ENCODE results near the gene TFAM. TPM values are rescaled to one million over a fixed set of nuclear protein-coding genes. Genes with fewer than 3 reads are reported as not detected.

The TFAM gene
- total RNA-seq, 1 experiment from 2014 or later, result 62.3 TPM

DNA sequence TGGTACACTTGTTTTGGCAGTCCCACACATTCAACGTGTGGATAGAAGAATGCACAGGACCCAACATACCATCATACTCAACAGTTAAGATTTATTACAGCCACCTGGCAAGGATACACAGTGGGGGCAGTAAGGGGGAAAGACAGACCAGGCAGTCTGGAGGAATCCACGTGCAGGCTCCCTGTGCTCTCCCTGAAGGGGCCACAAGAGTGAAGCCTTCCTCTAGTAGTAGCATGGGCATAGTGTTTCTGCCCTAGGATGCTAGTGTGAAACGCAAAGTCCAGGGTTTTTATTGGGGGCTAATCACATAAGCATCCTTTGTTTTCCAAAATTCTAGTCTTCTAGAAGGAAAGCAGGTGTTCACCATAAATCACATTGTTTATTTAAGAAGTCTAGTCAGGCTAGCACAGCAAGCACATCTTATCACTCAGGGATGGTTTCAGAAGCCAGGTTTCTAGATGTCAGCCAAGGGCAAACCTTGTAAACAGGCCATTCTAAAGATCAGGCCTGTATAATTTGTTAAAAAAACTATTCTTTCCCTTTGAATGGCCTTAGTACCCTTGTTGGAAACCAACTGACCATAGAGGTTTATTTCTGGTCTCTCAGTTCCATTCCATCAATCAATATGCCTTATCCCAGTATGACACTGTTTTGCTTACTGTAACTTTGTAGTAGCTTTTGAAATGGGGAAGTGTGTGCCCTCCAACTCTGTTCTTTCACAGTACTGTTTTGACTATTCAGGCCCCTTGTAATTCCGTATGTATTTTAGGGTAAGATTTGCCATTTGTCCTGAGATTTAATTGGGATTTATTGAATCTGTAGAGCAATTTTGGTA, 12.4 kb upstream of the TFAM start:
- Mint-ChIP-seq H3K27me3 (ENCODE audit: insufficient read depth, unreplicated experiment) (no peaks in the 10 kb centered on the region), H3K9me3 (ENCODE audit: unreplicated experiment) (no peaks in the 10 kb centered on the region), H3K36me3 (ENCODE audit: insufficient read depth, unreplicated experiment) (no peaks in the 10 kb centered on the region), H3K4me3 (ENCODE audit: unreplicated experiment) (no peak overlapping the region), H3K27ac (ENCODE audit: low read depth, unreplicated experiment) (no peak overlapping the region), H3K4me1 (ENCODE audit: insufficient read depth, unreplicated experiment) (peaks cover 6% of the 10 kb centered on the region)
- CTCF ChIA-PET, result interaction anchor here (1.4 kb wide), 1 partner anchor 11 kb away, joined by 7 read pairs; no protein-coding TSS in a partner anchor
- POLR2A ChIA-PET, result interaction anchor here (1.1 to 1.8 kb wide), 2 partner anchors 12 to 13 kb away, joined by 3 to 11 read pairs; partner anchors contain the start of gene TFAM
- intact Hi-C loops (cut with micrococcal nuclease), result no loop called here
- no TSS peak for BruUV-seq (replicated peaks)
- TF ChIP-seq, protein P1, sequence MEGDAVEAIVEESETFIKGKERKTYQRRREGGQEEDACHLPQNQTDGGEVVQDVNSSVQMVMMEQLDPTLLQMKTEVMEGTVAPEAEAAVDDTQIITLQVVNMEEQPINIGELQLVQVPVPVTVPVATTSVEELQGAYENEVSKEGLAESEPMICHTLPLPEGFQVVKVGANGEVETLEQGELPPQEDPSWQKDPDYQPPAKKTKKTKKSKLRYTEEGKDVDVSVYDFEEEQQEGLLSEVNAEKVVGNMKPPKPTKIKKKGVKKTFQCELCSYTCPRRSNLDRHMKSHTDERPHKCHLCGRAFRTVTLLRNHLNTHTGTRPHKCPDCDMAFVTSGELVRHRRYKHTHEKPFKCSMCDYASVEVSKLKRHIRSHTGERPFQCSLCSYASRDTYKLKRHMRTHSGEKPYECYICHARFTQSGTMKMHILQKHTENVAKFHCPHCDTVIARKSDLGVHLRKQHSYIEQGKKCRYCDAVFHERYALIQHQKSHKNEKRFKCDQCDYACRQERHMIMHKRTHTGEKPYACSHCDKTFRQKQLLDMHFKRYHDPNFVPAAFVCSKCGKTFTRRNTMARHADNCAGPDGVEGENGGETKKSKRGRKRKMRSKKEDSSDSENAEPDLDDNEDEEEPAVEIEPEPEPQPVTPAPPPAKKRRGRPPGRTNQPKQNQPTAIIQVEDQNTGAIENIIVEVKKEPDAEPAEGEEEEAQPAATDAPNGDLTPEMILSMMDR (IDR thresholded peaks at IDR 0.05; ENCODE audit: unreplicated experiment), result no peak
- DNase-seq (ENCODE audit: unreplicated experiment), result no peak

DNA sequence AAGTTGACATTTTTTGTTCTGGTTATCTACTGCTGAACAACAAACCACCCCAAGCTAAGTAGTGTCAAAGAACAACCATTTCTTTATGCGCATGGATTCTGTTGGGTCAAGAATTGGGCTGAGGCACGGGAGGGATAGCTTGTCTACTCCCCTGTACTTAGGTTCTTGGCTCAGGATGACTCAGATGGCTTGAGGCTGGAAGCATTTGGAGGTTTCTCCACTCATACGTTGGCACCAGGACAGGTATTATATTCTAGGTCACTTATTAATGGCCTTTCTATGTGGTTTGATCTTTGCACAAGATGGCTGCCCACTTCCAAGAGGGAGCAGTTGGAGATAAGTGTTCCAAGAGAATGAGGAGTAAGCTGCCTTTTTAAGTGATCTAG, 11.8 kb upstream of the TFAM start:
- TF ChIP-seq, protein P1 (IDR thresholded peaks at IDR 0.05; ENCODE audit: unreplicated experiment), result no peak
- Mint-ChIP-seq H3K27me3 (ENCODE audit: insufficient read depth, unreplicated experiment) (no peaks in the 10 kb centered on the region), H3K4me1 (ENCODE audit: insufficient read depth, unreplicated experiment) (peaks cover 6% of the 10 kb centered on the region), H3K4me3 (ENCODE audit: unreplicated experiment) (no peak overlapping the region), H3K9me3 (ENCODE audit: unreplicated experiment) (no peaks in the 10 kb centered on the region), H3K36me3 (ENCODE audit: insufficient read depth, unreplicated experiment) (no peaks in the 10 kb centered on the region), H3K27ac (ENCODE audit: low read depth, unreplicated experiment) (no peak overlapping the region)
- ChIA-PET CTCF (interaction anchor here (1.4 kb wide), 1 partner anchor 10 kb away, joined by 7 read pairs; no protein-coding TSS in a partner anchor), POLR2A (interaction anchor here (0.8 to 1.8 kb wide), 3 partner anchors 9 to 13 kb away, joined by 3 to 11 read pairs (median 3); partner anchors contain the start of gene TFAM)
- BruUV-seq (replicated peaks), result no TSS peak
- intact Hi-C loops (cut with micrococcal nuclease), result no loop called here
- peak; percentile 70 for DNase-seq (ENCODE audit: unreplicated experiment)

- Mint-ChIP-seq H3K9me3 (ENCODE audit: unreplicated experiment) (no peaks in the 10 kb centered on the region), H3K27ac (ENCODE audit: low read depth, unreplicated experiment) (no peak overlapping the region), H3K4me3 (ENCODE audit: unreplicated experiment) (no peak overlapping the region), H3K27me3 (ENCODE audit: insufficient read depth, unreplicated experiment) (no peaks in the 10 kb centered on the region), H3K4me1 (ENCODE audit: insufficient read depth, unreplicated experiment) (no peaks in the 10 kb centered on the region), H3K36me3 (ENCODE audit: insufficient read depth, unreplicated experiment) (peaks cover 16% of the 10 kb centered on the region)
- intact Hi-C loops (cut with micrococcal nuclease), result no loop called here
- TF ChIP-seq, protein P1 (IDR thresholded peaks at IDR 0.05; ENCODE audit: unreplicated experiment), result no peak
- ChIA-PET CTCF (interaction anchor here (3.2 kb wide), 1 partner anchor 83 kb away, joined by 19 read pairs; no protein-coding TSS in a partner anchor), POLR2A (interaction anchor here (0.6 to 1.1 kb wide), 3 partner anchors 48 to 83 kb away, joined by 3 to 4 read pairs (median 3); partner anchors contain the start of gene UBE2D1)
- BruUV-seq (replicated peaks), result no TSS peak
- DNase-seq (ENCODE audit: unreplicated experiment), result no peak
Observed at GRCh38 chr10:58382489-58382995, 2.7 kb upstream of the TFAM start.

DNA sequence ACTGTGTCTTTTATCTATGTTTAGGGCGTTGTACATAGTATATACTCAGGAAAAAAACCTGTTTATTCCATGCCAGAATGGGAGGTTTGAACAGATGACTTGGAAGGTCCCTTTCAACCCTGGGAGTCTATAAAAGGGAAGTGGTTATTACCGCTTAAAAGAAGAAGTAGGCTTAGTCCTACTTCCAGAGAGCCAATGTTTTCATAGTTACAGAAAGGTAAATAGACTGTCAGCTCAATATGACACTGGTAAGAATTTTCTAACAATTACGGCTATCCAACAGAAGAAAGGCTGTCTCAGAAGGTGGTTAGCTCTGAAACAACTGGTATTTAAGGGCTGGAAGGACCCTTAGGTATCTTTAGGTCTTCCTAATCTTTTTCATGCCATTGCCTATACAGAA, 1.1 kb upstream of the TFAM start:
- Mint-ChIP-seq H3K27ac (ENCODE audit: low read depth, unreplicated experiment) (peak overlapping the region; percentile 86), H3K4me1 (ENCODE audit: insufficient read depth, unreplicated experiment) (no peaks in the 10 kb centered on the region), H3K9me3 (ENCODE audit: unreplicated experiment) (no peaks in the 10 kb centered on the region), H3K27me3 (ENCODE audit: insufficient read depth, unreplicated experiment) (no peaks in the 10 kb centered on the region), H3K4me3 (ENCODE audit: unreplicated experiment) (peak overlapping the region; percentile 86), H3K36me3 (ENCODE audit: insufficient read depth, unreplicated experiment) (peaks cover 29% of the 10 kb centered on the region)
- ChIA-PET CTCF (interaction anchor here (0.5 to 5.5 kb wide), 12 partner anchors 11 to 210 kb away, joined by 3 to 68 read pairs (median 4); partner anchors contain the start of gene UBE2D1), POLR2A (interaction anchor here (0.8 to 4.0 kb wide), 11 partner anchors 9 to 117 kb away, joined by 3 to 50 read pairs (median 6); partner anchors contain the start of genes CISD1 and UBE2D1)
- intact Hi-C loops (cut with micrococcal nuclease), result loop anchor here (2.0 kb wide), 1 partner anchor 49 kb away; the partner anchor contains the start of gene UBE2D1
- TF ChIP-seq, protein P1 (IDR thresholded peaks at IDR 0.05; ENCODE audit: unreplicated experiment), result no peak
- DNase-seq (ENCODE audit: unreplicated experiment), result no peak
- no TSS peak for BruUV-seq (replicated peaks)
